ENCODE data around the gene TMPRSS2.
A peak's percentile ranks its signal among the peaks of the same experiment; 100 is the strongest.

The TMPRSS2 gene

GRCh38 chr21:41446586-41446985, 61.4 kb downstream of the TMPRSS2 start:
- DNase-seq: no peak

GRCh38 chr21:41445465-41445862, 62.5 kb downstream of the TMPRSS2 start:
- DNase-seq: no peak

- DNase-seq: no peak
Observed at GRCh38 chr21:41444703-41445464, 63.1 kb downstream of the TMPRSS2 start.

- no peak for DNase-seq
Observed at GRCh38 chr21:41443562-41443961, 64.4 kb downstream of the TMPRSS2 start.

GRCh38 chr21:41442481-41443186, 65.3 kb downstream of the TMPRSS2 start:
- no peak for DNase-seq

GRCh38 chr21:41441546-41441945, 66.4 kb downstream of the TMPRSS2 start:
- no peak for DNase-seq

GRCh38 chr21:41439248-41439647, 68.7 kb downstream of the TMPRSS2 start:
- DNase-seq: no peak

GRCh38 chr21:41438425-41439113, 69.4 kb downstream of the TMPRSS2 start:
- DNase-seq: no peak

- DNase-seq: no peak
Observed at GRCh38 chr21:41437729-41438128, 70.2 kb downstream of the TMPRSS2 start.

GRCh38 chr21:41435706-41436105, 72.3 kb downstream of the TMPRSS2 start:
- DNase-seq: no peak

- DNase-seq: no peak
Observed at GRCh38 chr21:41433566-41433965, 74.4 kb downstream of the TMPRSS2 start.

- no peak for DNase-seq
Observed at GRCh38 chr21:41432562-41433460, 75.1 kb downstream of the TMPRSS2 start.

- no peak for DNase-seq
Observed at GRCh38 chr21:41431788-41432548, 76.0 kb downstream of the TMPRSS2 start.

- DNase-seq: no peak
Observed at GRCh38 chr21:41429925-41430491, 78.0 kb downstream of the TMPRSS2 start.

- no peak for DNase-seq
Observed at GRCh38 chr21:41429305-41429704, 78.7 kb downstream of the TMPRSS2 start.

GRCh38 chr21:41428847-41429246, 79.1 kb downstream of the TMPRSS2 start:
- no peak for DNase-seq

GRCh38 chr21:41428311-41428710, 79.6 kb downstream of the TMPRSS2 start:
- DNase-seq: no peak

- DNase-seq: no peak
Observed at GRCh38 chr21:41427556-41427955, 80.4 kb downstream of the TMPRSS2 start.

GRCh38 chr21:41426676-41427404, 81.1 kb downstream of the TMPRSS2 start:
- peak; percentile 38 for DNase-seq

- DNase-seq: peak; percentile 94
Observed at GRCh38 chr21:41425954-41426675, 81.8 kb downstream of the TMPRSS2 start, which contains the start of gene MX1. MX1 (plus strand) TSS chr21:41426239; CDS start chr21:41432071, 5,832 bp downstream.
